IMR-90 (cell line): ENCODE data around the gene MED12L. TPM values are rescaled to one million over a fixed set of nuclear protein-coding genes. Genes with fewer than 3 reads are reported as not detected.

Experiments
- ATAC-seq: fragments of 200-7000 bp; cut with Tn5 transposase; 2 replicates; pipeline ENCODE4 v1.9.1; 2020; ENCODE audit warnings: low read depth, mild to moderate bottlenecking, moderate library complexity
- BruUV-seq: library from RNA; stranded (reverse); fragments of 400-500 nt; replicated peaks from 2 replicates; lab custom pipeline; 2021; lab: Mats Ljungman, UMichigan
- CTCF ChIA-PET: fragments of 300-600 bp; formaldehyde crosslinking; extraction: SDS; loops from one replicate; lab custom pipeline; 2021; ENCODE audit warnings: antibody characterized with exemption; lab: Yijun Ruan, JAX
- POLR2A ChIA-PET: fragments of 300-600 bp; sonication (Branson Sonifier 250); formaldehyde crosslinking; loops from one replicate; lab custom pipeline; 2022; ENCODE audit warnings: antibody characterized with exemption; ENCODE audit not compliant: unreplicated experiment; lab: Charles Lee
- DNase-seq: peaks from one replicate; pipeline ENCODE4 v3.0.0; 2013
- H2AFZ ChIP-seq: replicated peaks from 2 replicates; pipeline ENCODE3; 2013; ENCODE audit warnings: low read length, mild to moderate bottlenecking; ENCODE audit not compliant: poor library complexity
- H2AK5ac ChIP-seq: 2 replicates; pipeline ENCODE4 v1.6.1; 2013; ENCODE audit warnings: low read depth, low read length, inconsistent platforms
- H2AK9ac ChIP-seq: replicated peaks from 2 replicates; pipeline ENCODE3; 2013; ENCODE audit warnings: mild to moderate bottlenecking, low read depth, low read length, moderate library complexity; ENCODE audit not compliant: poor library complexity
- H2BK120ac ChIP-seq: 2 replicates; pipeline ENCODE4 v1.6.1; 2013; ENCODE audit warnings: low read depth, low read length, inconsistent platforms
- H2BK15ac ChIP-seq: 3 replicates; pipeline ENCODE4 v1.6.1; 2013; ENCODE audit warnings: low read depth, low read length, inconsistent platforms
- H2BK20ac ChIP-seq: 2 replicates; pipeline ENCODE4 v1.6.1; 2013; ENCODE audit warnings: low read depth, mild to moderate bottlenecking, inconsistent platforms, low read length, moderate library complexity
- H2BK5ac ChIP-seq: 2 replicates; pipeline ENCODE4 v1.6.1; 2013; ENCODE audit warnings: mild to moderate bottlenecking, low read depth, low read length, inconsistent platforms; ENCODE audit not compliant: poor library complexity, severe bottlenecking
- H3K14ac ChIP-seq: replicated peaks from 2 replicates; pipeline ENCODE4 v1.6.1; 2013; ENCODE audit warnings: low read depth, low read length, inconsistent platforms
- H3K18ac ChIP-seq: 2 replicates; pipeline ENCODE4 v1.6.1; 2013; ENCODE audit warnings: low read depth, low read length, control low read depth
- H3K23ac ChIP-seq: 2 replicates; pipeline ENCODE4 v1.6.1; 2013; ENCODE audit warnings: low read depth, low read length, inconsistent platforms
- H3K27ac ChIP-seq: 2 replicates; pipeline ENCODE4 v1.5.1; 2013; ENCODE audit warnings: mild to moderate bottlenecking, control low read depth, low read length; ENCODE audit not compliant: insufficient read depth
- H3K27me3 ChIP-seq: 2 replicates; pipeline ENCODE4 v1.6.1; 2013; ENCODE audit warnings: low read length; ENCODE audit not compliant: control insufficient read depth, insufficient read depth
- H3K36me3 ChIP-seq: 2 replicates; pipeline ENCODE4 v1.6.1; 2013; ENCODE audit warnings: low read length, mixed read lengths; ENCODE audit not compliant: control insufficient read depth, insufficient read depth
- H3K4ac ChIP-seq: 2 replicates; pipeline ENCODE4 v1.6.1; 2013; ENCODE audit warnings: low read depth, low read length, inconsistent platforms
- H3K4me1 ChIP-seq: 2 replicates; pipeline ENCODE4 v1.6.1; 2013; ENCODE audit warnings: low read length, mixed read lengths; ENCODE audit not compliant: control insufficient read depth, insufficient read depth
- H3K4me2 ChIP-seq: 2 replicates; pipeline ENCODE4 v1.6.1; 2013; ENCODE audit warnings: low read depth, mild to moderate bottlenecking, control low read depth, low read length, moderate library complexity
- H3K4me3 ChIP-seq: 2 replicates; pipeline ENCODE4 v1.5.1; 2013; ENCODE audit warnings: low read depth, mild to moderate bottlenecking, control low read depth, low read length, moderate library complexity; ENCODE audit not compliant: insufficient read depth
- H3K56ac ChIP-seq: 2 replicates; pipeline ENCODE4 v1.6.1; 2013; ENCODE audit warnings: low read length, inconsistent platforms; ENCODE audit not compliant: insufficient read depth; ENCODE audit errors: extremely low read depth
- H3K79me1 ChIP-seq, 2 experiments: 2 replicates each; pipeline ENCODE4 v1.6.1; 2013; ENCODE audit warnings: low read length in 2 of 2, inconsistent platforms in 1 of 2, low read depth in 1 of 2
- H3K9ac ChIP-seq: 2 replicates; pipeline ENCODE4 v1.6.1; 2013; ENCODE audit warnings: low read depth, low read length, control low read depth
- H3K9me1 ChIP-seq: 2 replicates; pipeline ENCODE4 v1.6.1; 2013; ENCODE audit warnings: low read length, inconsistent platforms; ENCODE audit not compliant: insufficient read depth
- H3K9me3 ChIP-seq: 2 replicates; pipeline ENCODE4 v1.6.1; 2013; ENCODE audit warnings: low read length; ENCODE audit not compliant: control insufficient read depth, insufficient read depth
- H4K20me1 ChIP-seq: 2 replicates; pipeline ENCODE4 v1.6.1; 2013; ENCODE audit warnings: low read length, inconsistent platforms; ENCODE audit not compliant: insufficient read depth
- H4K5ac ChIP-seq: 2 replicates; pipeline ENCODE4 v1.6.1; 2013; ENCODE audit warnings: mild to moderate bottlenecking, low read depth, low read length, control low read depth
- H4K8ac ChIP-seq, 2 experiments: 2 replicates each; pipeline ENCODE4 v1.6.1; 2013; ENCODE audit warnings: low read depth in 2 of 2, low read length in 2 of 2, control low read depth in 1 of 2, inconsistent platforms in 1 of 2
- H4K91ac ChIP-seq: 2 replicates; pipeline ENCODE4 v1.6.1; 2013; ENCODE audit warnings: low read depth, low read length, inconsistent platforms; ENCODE audit not compliant: insufficient read depth
- ELK1 ChIP-seq: fragments of 150-350 bp; IDR thresholded peaks from 2 replicates; pipeline ENCODE4 v1.6.1; 2016; ENCODE audit warnings: low read depth, mild to moderate bottlenecking, low read length, moderate library complexity, borderline replicate concordance
- FOS ChIP-seq: fragments of 150-350 bp; IDR thresholded peaks from 2 replicates; pipeline ENCODE4 v1.6.1; 2016; ENCODE audit warnings: low read depth, low read length
- MAFK ChIP-seq: IDR thresholded peaks from 2 replicates; pipeline ENCODE4 v1.6.1; 2012; ENCODE audit warnings: low read depth, low read length, improper control_type of control experiment
- MAZ ChIP-seq: IDR thresholded peaks from 2 replicates; pipeline ENCODE4 v1.6.1; 2012; ENCODE audit warnings: low read depth, mild to moderate bottlenecking, low read length, improper control_type of control experiment, moderate library complexity, borderline replicate concordance
- MXI1 ChIP-seq: IDR thresholded peaks from 2 replicates; pipeline ENCODE4 v1.6.1; 2012; ENCODE audit warnings: low read depth, mild to moderate bottlenecking, low read length, moderate library complexity, borderline replicate concordance
- NFE2L2 ChIP-seq: fragments of 150-350 bp; IDR thresholded peaks from 2 replicates; pipeline ENCODE4 v1.6.1; 2016; ENCODE audit warnings: low read depth, mild to moderate bottlenecking, low read length
- RFX5 ChIP-seq: IDR thresholded peaks from 2 replicates; pipeline ENCODE4 v1.8.0; 2012; ENCODE audit warnings: low read depth, mild to moderate bottlenecking, low read length, moderate library complexity
- SMC3 ChIP-seq: fragments of 150-350 bp; IDR thresholded peaks from 2 replicates; pipeline ENCODE4 v1.6.1; 2016; ENCODE audit warnings: low read depth, mild to moderate bottlenecking, antibody characterized with exemption, low read length, moderate library complexity
- USF2 ChIP-seq: fragments of 150-350 bp; IDR thresholded peaks from 2 replicates; pipeline ENCODE4 v1.6.1; 2017; ENCODE audit warnings: mild to moderate bottlenecking, antibody characterized with exemption, low read length, low read depth
- WGBS, 2 experiments: methylation state at CpG; one replicate each; pipeline versions ENCODE4 v1.1.5 to v1.1.7; 2013; ENCODE audit warnings: missing lambda C conversion rate in 2 of 2; ENCODE audit not compliant: insufficient read length in 1 of 2; ENCODE audit errors: extremely low coverage in 2 of 2; 5-methylcytosine and 5-hydroxymethylcytosine counted together
- dilution Hi-C: fragments of 300-500 bp; cut with HindIII; formaldehyde crosslinking; loops from one replicate; pipeline ENCODE4 v1.14.3; 2018; ENCODE audit warnings: low sequenced_read_pairs; ENCODE audit not compliant: unreplicated experiment
- in situ Hi-C: fragments of 300-500 bp; cut with MboI; formaldehyde crosslinking; loops from 3 replicates; pipeline ENCODE4 v1.14.3; 2019; ENCODE audit warnings: low sequenced_read_pairs, inconsistent platforms, mixed read lengths
- intact Hi-C: fragments of 100-400 bp; cut with micrococcal nuclease; formaldehyde crosslinking; loops from 2 replicates; pipeline ENCODE4 v1.10.0; 2022
- polyA plus RNA-seq, 3 experiments: library from polyadenylated mRNA; depleted of rRNA; stranded (reverse); fragments of >200 nt; gene quantifications; 2 replicates each; pipeline ENCODE4 v1.2.3, GENCODE V29; 2012; ENCODE audit warnings: low replicate concordance in 1 of 3
- total RNA-seq: library from RNA; depleted of rRNA; stranded (reverse); fragments of >200 nt; gene quantifications from 2 replicates; pipeline ENCODE4 v1.2.3, GENCODE V29; 2012
- TF ChIP-seq, protein P1 (sequence below): conservative IDR thresholded peaks from 2 replicates; pipeline ENCODE4 v1.5.1; 2012; ENCODE audit warnings: mild to moderate bottlenecking, low read depth, low read length, improper control_type of control experiment

The MED12L gene
- total and polyA plus RNA-seq, 2 of the 4 experiments (the other 2 are of a cell fraction): 0.05 to 0.18 TPM

- Histone ChIP-seq H4K20me1 (no peaks in the 10 kb centered on the region), H3K18ac (peak overlapping the region; percentile 63), H3K4me1 (peaks cover 21% of the 10 kb centered on the region), H4K91ac (peak overlapping the region; percentile 81), H3K14ac (peak overlapping the region; percentile 74; the same call in 1 of the 2 replicates), H3K79me1 (no peaks in the 10 kb centered on the region), H2BK15ac (peak overlapping the region; percentile 43; the same call in 2 of the 3 replicates), H2BK5ac (peak overlapping the region; percentile 2), H2BK20ac (peak overlapping the region; percentile 73), H2AK5ac (peak overlapping the region; percentile 84), H3K27ac (no peak overlapping the region), H3K4ac (peak overlapping the region; percentile 78; the same call in 1 of the 2 replicates), H3K27me3 (no peaks in the 10 kb centered on the region), H3K4me3 (no peak overlapping the region), H2BK120ac (peak overlapping the region; percentile 87), H3K56ac (no peak overlapping the region), H2AFZ (no peak overlapping the region), H3K9me3 (peaks cover under 1% of the 10 kb centered on the region; the same call in 1 of the 2 replicates), H3K23ac (no peak overlapping the region), H4K8ac (peak overlapping the region; percentile 54 to 55; a peak in 3 of 4 replicates), H4K5ac (peak overlapping the region; percentile 47; the same call in 1 of the 2 replicates), H3K9ac (peak overlapping the region; percentile 20; the same call in 1 of the 2 replicates), H3K4me2 (no peak overlapping the region), H3K9me1 (peaks cover 7% of the 10 kb centered on the region; the same call in 1 of the 2 replicates), H3K36me3 (no peaks in the 10 kb centered on the region), H2AK9ac (no peak overlapping the region)
- TF ChIP-seq FOS: no peak
- no peak for TF ChIP-seq MAZ
- TF ChIP-seq NFE2L2: no peak
- no peak for TF ChIP-seq RFX5
- TF ChIP-seq, protein P1, sequence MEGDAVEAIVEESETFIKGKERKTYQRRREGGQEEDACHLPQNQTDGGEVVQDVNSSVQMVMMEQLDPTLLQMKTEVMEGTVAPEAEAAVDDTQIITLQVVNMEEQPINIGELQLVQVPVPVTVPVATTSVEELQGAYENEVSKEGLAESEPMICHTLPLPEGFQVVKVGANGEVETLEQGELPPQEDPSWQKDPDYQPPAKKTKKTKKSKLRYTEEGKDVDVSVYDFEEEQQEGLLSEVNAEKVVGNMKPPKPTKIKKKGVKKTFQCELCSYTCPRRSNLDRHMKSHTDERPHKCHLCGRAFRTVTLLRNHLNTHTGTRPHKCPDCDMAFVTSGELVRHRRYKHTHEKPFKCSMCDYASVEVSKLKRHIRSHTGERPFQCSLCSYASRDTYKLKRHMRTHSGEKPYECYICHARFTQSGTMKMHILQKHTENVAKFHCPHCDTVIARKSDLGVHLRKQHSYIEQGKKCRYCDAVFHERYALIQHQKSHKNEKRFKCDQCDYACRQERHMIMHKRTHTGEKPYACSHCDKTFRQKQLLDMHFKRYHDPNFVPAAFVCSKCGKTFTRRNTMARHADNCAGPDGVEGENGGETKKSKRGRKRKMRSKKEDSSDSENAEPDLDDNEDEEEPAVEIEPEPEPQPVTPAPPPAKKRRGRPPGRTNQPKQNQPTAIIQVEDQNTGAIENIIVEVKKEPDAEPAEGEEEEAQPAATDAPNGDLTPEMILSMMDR: no peak
- TF ChIP-seq ELK1: no peak
- TF ChIP-seq USF2: no peak
- TF ChIP-seq SMC3: no peak
- TF ChIP-seq MXI1: no peak
- TF ChIP-seq MAFK: no peak
- BruUV-seq: no TSS peak
- dilution Hi-C loops (no loop called here), in situ Hi-C loops (loop anchor here (5.0 to 10.0 kb wide), 3 partner anchors 50 to 208 kb away; partner anchors contain the start of gene P2RY14), intact Hi-C loops (loop anchor here (1.0 to 5.0 kb wide), 5 partner anchors 56 to 690 kb away; no protein-coding TSS in a partner anchor)
- ATAC-seq (no peak), DNase-seq (no peak)
- CTCF ChIA-PET: interaction anchor here (0.6 to 3.5 kb wide), 7 partner anchors 9 to 611 kb away, joined by 3 to 32 read pairs (median 6); partner anchors contain the start of gene P2RY14
- 86% methylated on average over 3 of the region's 5 CpGs; no CpG with 5 or more reads in 1 of the 2 experiments for WGBS, 2 experiments
- POLR2A ChIA-PET: interaction anchor here (0.6 kb wide), 1 partner anchor 464 kb away, joined by 9 read pairs; the partner anchor contains the start of gene SIAH2
Measured at GRCh38 chr3:151226825-151227224, 141.4 kb downstream of the MED12L start.
